Measurements from ENCODE around the gene RIMS4. TPM values are rescaled to one million over a fixed set of nuclear protein-coding genes. Genes with fewer than 3 reads are reported as not detected.

The RIMS4 gene
- total RNA-seq, 1 donor, result 0.36 TPM

- peak overlapping the region; percentile 61 for H3K4me2 ChIP-seq (ENCODE audit: insufficient read depth, low read length)
- H3K27me3 ChIP-seq (ENCODE audit: insufficient read depth, low read length), result no peaks in the 10 kb centered on the region
- no peak overlapping the region for H2AFZ ChIP-seq (ENCODE audit: low read length)
- peak overlapping the region; percentile 34 for H3K4me3 ChIP-seq (ENCODE audit: insufficient read depth, low read length)
- peak overlapping the region; percentile 89 for H3K27ac ChIP-seq (ENCODE audit: low read depth, low read length)
- H4K20me1 ChIP-seq (ENCODE audit: insufficient read depth, low read length), result no peaks in the 10 kb centered on the region
- peak; percentile 79 for DNase-seq (ENCODE audit: insufficient read length, low spot score, missing footprints)
- H3K9me3 ChIP-seq (ENCODE audit: low read depth, low read length), result no peaks in the 10 kb centered on the region
- H3K79me2 ChIP-seq (ENCODE audit: insufficient read depth, low read length), result no peaks in the 10 kb centered on the region
- no peaks in the 10 kb centered on the region for H3K36me3 ChIP-seq (ENCODE audit: insufficient read depth, low read length)
- H3K4me1 ChIP-seq (ENCODE audit: insufficient read depth, low read length), result peaks cover 45% of the 10 kb centered on the region
- peak; percentile 37 for TF ChIP-seq CTCF (IDR thresholded peaks at IDR 0.05; ENCODE audit: extremely low read depth, low read depth, low read length)
Observed at GRCh38 chr20:44734938-44735337, 75.4 kb downstream of the RIMS4 start.

- H3K4me1 ChIP-seq (ENCODE audit: insufficient read depth, low read length), result peaks cover 58% of the 10 kb centered on the region
- H3K79me2 ChIP-seq (ENCODE audit: insufficient read depth, low read length), result no peaks in the 10 kb centered on the region
- no peak overlapping the region for H3K4me2 ChIP-seq (ENCODE audit: insufficient read depth, low read length)
- H3K27me3 ChIP-seq (ENCODE audit: insufficient read depth, low read length), result no peaks in the 10 kb centered on the region
- no peaks in the 10 kb centered on the region for H4K20me1 ChIP-seq (ENCODE audit: insufficient read depth, low read length)
- no peak overlapping the region for H3K4me3 ChIP-seq (ENCODE audit: insufficient read depth, low read length)
- no peak overlapping the region for H3K27ac ChIP-seq (ENCODE audit: low read depth, low read length)
- H3K36me3 ChIP-seq (ENCODE audit: insufficient read depth, low read length), result no peaks in the 10 kb centered on the region
- H2AFZ ChIP-seq (ENCODE audit: low read length), result no peak overlapping the region
- no peaks in the 10 kb centered on the region for H3K9me3 ChIP-seq (ENCODE audit: low read depth, low read length)
- peak; percentile 98 for TF ChIP-seq CTCF (IDR thresholded peaks at IDR 0.05; ENCODE audit: extremely low read depth, low read depth, low read length)
- DNase-seq (ENCODE audit: insufficient read length, low spot score, missing footprints), result peak; percentile 91
Observed at GRCh38 chr20:44733341-44734069, 76.8 kb downstream of the RIMS4 start.

- no peaks in the 10 kb centered on the region for H3K36me3 ChIP-seq (ENCODE audit: insufficient read depth, low read length)
- no peak overlapping the region for H3K4me3 ChIP-seq (ENCODE audit: insufficient read depth, low read length)
- H3K27me3 ChIP-seq (ENCODE audit: insufficient read depth, low read length), result no peaks in the 10 kb centered on the region
- H3K4me2 ChIP-seq (ENCODE audit: insufficient read depth, low read length), result no peak overlapping the region
- no peaks in the 10 kb centered on the region for H4K20me1 ChIP-seq (ENCODE audit: insufficient read depth, low read length)
- H3K9me3 ChIP-seq (ENCODE audit: low read depth, low read length), result no peaks in the 10 kb centered on the region
- peak overlapping the region; percentile 54 for H3K27ac ChIP-seq (ENCODE audit: low read depth, low read length)
- H3K79me2 ChIP-seq (ENCODE audit: insufficient read depth, low read length), result no peaks in the 10 kb centered on the region
- DNase-seq (ENCODE audit: insufficient read length, low spot score, missing footprints), result no peak
- TF ChIP-seq CTCF (IDR thresholded peaks at IDR 0.05; ENCODE audit: extremely low read depth, low read depth, low read length), result no peak
- H3K4me1 ChIP-seq (ENCODE audit: insufficient read depth, low read length), result peaks cover 62% of the 10 kb centered on the region
- H2AFZ ChIP-seq (ENCODE audit: low read length), result peak overlapping the region; percentile 39
Observed at GRCh38 chr20:44732327-44732726, 78.0 kb downstream of the RIMS4 start.

- H3K4me1 ChIP-seq (ENCODE audit: insufficient read depth, low read length), result peaks cover 62% of the 10 kb centered on the region
- no peaks in the 10 kb centered on the region for H4K20me1 ChIP-seq (ENCODE audit: insufficient read depth, low read length)
- H3K4me3 ChIP-seq (ENCODE audit: insufficient read depth, low read length), result no peak overlapping the region
- peak overlapping the region; percentile 54 for H3K27ac ChIP-seq (ENCODE audit: low read depth, low read length)
- no peaks in the 10 kb centered on the region for H3K36me3 ChIP-seq (ENCODE audit: insufficient read depth, low read length)
- no peak for DNase-seq (ENCODE audit: insufficient read length, low spot score, missing footprints)
- TF ChIP-seq CTCF (IDR thresholded peaks at IDR 0.05; ENCODE audit: extremely low read depth, low read depth, low read length), result no peak
- H3K4me2 ChIP-seq (ENCODE audit: insufficient read depth, low read length), result no peak overlapping the region
- no peak overlapping the region for H2AFZ ChIP-seq (ENCODE audit: low read length)
- no peaks in the 10 kb centered on the region for H3K79me2 ChIP-seq (ENCODE audit: insufficient read depth, low read length)
- H3K9me3 ChIP-seq (ENCODE audit: low read depth, low read length), result no peaks in the 10 kb centered on the region
- H3K27me3 ChIP-seq (ENCODE audit: insufficient read depth, low read length), result no peaks in the 10 kb centered on the region
Observed at GRCh38 chr20:44731657-44732056, 78.7 kb downstream of the RIMS4 start.

Data from osteoblast (primary cell).